HG03432 (cell line): ENCODE data around the gene EEF1G.
"Not testable (repeated sequence)": the region's sequence is repeated elsewhere in the genome, so short reads cannot be mapped to it uniquely, and the experiment has no call there.

Source experiments
- ATAC-seq: cut with Tn5 transposase; IDR thresholded peaks from one replicate; pipeline ENCODE4 v1.9.1; 2021; ENCODE audit warnings: mild to moderate bottlenecking, moderate library complexity; ENCODE audit not compliant: unreplicated experiment

Gene EEF1G

GRCh38 chr11:62578541-62578940 lies 4.8 kb upstream of the EEF1G start:
- ATAC-seq = no peak

- ATAC-seq = no peak
These were observed 3.5 kb upstream of the EEF1G start for GRCh38 chr11:62577046-62577714.

- ATAC-seq = no peak
These were observed 2.1 kb upstream of the EEF1G start for GRCh38 chr11:62575837-62576236.

- ATAC-seq = no peak
These were observed 1.5 kb upstream of the EEF1G start for GRCh38 chr11:62575156-62575555.

GRCh38 chr11:62574363-62575071 lies 826 bp upstream of the EEF1G start:
- ATAC-seq = peak; percentile 24

- no peak for ATAC-seq
These were observed 592 bp downstream of the EEF1G start for GRCh38 chr11:62573006-62573591.

- ATAC-seq = no peak
These were observed 1.3 kb downstream of the EEF1G start for GRCh38 chr11:62572431-62572830.

- ATAC-seq = not testable (repeated sequence)
These were observed 2.2 kb downstream of the EEF1G start for GRCh38 chr11:62571493-62571892.

- not testable (repeated sequence) for ATAC-seq
These were observed 2.8 kb downstream of the EEF1G start for GRCh38 chr11:62570903-62571302.

GRCh38 chr11:62569611-62570010 lies 4.1 kb downstream of the EEF1G start:
- no peak for ATAC-seq

- ATAC-seq = no peak
These were observed 6.6 kb downstream of the EEF1G start for GRCh38 chr11:62567018-62567633.

- no peak for ATAC-seq
These were observed 7.4 kb downstream of the EEF1G start for GRCh38 chr11:62566247-62566646.

- no peak for ATAC-seq
These were observed 8.4 kb downstream of the EEF1G start for GRCh38 chr11:62565100-62565802.

GRCh38 chr11:62561677-62562230 lies 11.9 kb downstream of the EEF1G start:
- not testable (repeated sequence) for ATAC-seq

GRCh38 chr11:62560566-62561103 lies 13.1 kb downstream of the EEF1G start:
- ATAC-seq = no peak

- not testable (repeated sequence) for ATAC-seq
These were observed 14.1 kb downstream of the EEF1G start for GRCh38 chr11:62559626-62560025.

- ATAC-seq = no peak
These were observed 14.5 kb downstream of the EEF1G start for GRCh38 chr11:62559204-62559603.

GRCh38 chr11:62558669-62559068 lies 15.0 kb downstream of the EEF1G start:
- no peak for ATAC-seq

GRCh38 chr11:62556875-62557631 lies 16.6 kb downstream of the EEF1G start:
- ATAC-seq = peak; percentile 28
